SK-N-SH (cell line): ENCODE data around the gene HAPLN2. TPM values are rescaled to one million over a fixed set of nuclear protein-coding genes. Genes with fewer than 3 reads are reported as not detected.

Source experiments
- CTCF ChIA-PET: fragments of 300-600, 350-600 bp; formaldehyde crosslinking; extraction: SDS; loops from one replicate; lab custom pipeline; 2021; lab: Yijun Ruan, JAX
- POLR2A ChIA-PET: fragments of 350-600 bp; sonication (Branson Sonifier 250); formaldehyde crosslinking; extraction: SDS; loops from one replicate; lab custom pipeline; 2020; ENCODE audit warnings: antibody characterized with exemption, inconsistent platforms; lab: Yijun Ruan, JAX
- DNase-seq: peaks from one replicate; pipeline ENCODE4 v3.0.0; 2012
- H2AFZ ChIP-seq: fragments of 200-600 bp; sonication (generic); 2 replicates; pipeline ENCODE4 v1.8.1; 2016; ENCODE audit warnings: antibody characterized with exemption, mild to moderate bottlenecking, low read depth
- H3F3A ChIP-seq: fragments of 200-600 bp; sonication (generic); replicated peaks from 2 replicates; pipeline ENCODE3; 2016; ENCODE audit warnings: antibody characterized with exemption, mild to moderate bottlenecking; ENCODE audit not compliant: insufficient read depth
- H3K27ac ChIP-seq, 2 experiments: fragments of 200-500 bp in 1 of 2; fragments of 200-600 bp in 1 of 2; sonication (Bioruptor generic) in 1 of 2; sonication (generic), shearing (Covaris generic) in 1 of 2; 2 replicates each; pipeline versions ENCODE4 v1.5.1 to v1.6.1; 2014 to 2016; ENCODE audit warnings: low read depth in 2 of 2, inconsistent platforms in 1 of 2, low read length in 1 of 2, mild to moderate bottlenecking in 1 of 2, mixed read lengths in 1 of 2
- H3K27me3 ChIP-seq: fragments of 200-600 bp; sonication (generic), shearing (Covaris generic); 2 replicates; pipeline ENCODE4 v1.6.1; 2016; ENCODE audit warnings: mixed run types; ENCODE audit not compliant: insufficient read depth
- H3K36me3 ChIP-seq, 2 experiments: fragments of 200-500 bp in 1 of 2; fragments of 200-600 bp in 1 of 2; sonication (Bioruptor generic) in 1 of 2; sonication (generic) in 1 of 2; replicated peaks in 1 of 2; 2 replicates each; pipeline versions ENCODE3 to v1.5.1; 2014 to 2016; ENCODE audit warnings: low read length in 1 of 2, mild to moderate bottlenecking in 1 of 2; ENCODE audit not compliant: insufficient read depth in 2 of 2, control insufficient read depth in 1 of 2
- H3K4me1 ChIP-seq, 2 experiments: fragments of 200-500 bp in 1 of 2; fragments of 200-600 bp in 1 of 2; sonication (Bioruptor generic) in 1 of 2; sonication (generic), shearing (Covaris generic) in 1 of 2; 2 replicates each; pipeline versions ENCODE4 v1.5.1 to v1.6.1; 2014 to 2016; ENCODE audit warnings: low read depth in 1 of 2, low read length in 1 of 2, mixed run types in 1 of 2; ENCODE audit not compliant: insufficient read depth in 2 of 2, control insufficient read depth in 1 of 2
- H3K4me2 ChIP-seq: fragments of 200-600 bp; sonication (generic), shearing (Covaris generic); 2 replicates; pipeline ENCODE4 v1.6.1; 2017; ENCODE audit warnings: mixed run types
- H3K4me3 ChIP-seq, 2 experiments: fragments of 200-500 bp in 1 of 2; fragments of 200-600 bp in 1 of 2; sonication (Bioruptor generic) in 1 of 2; sonication (generic), shearing (Covaris generic) in 1 of 2; 2 replicates each; pipeline versions ENCODE4 v1.5.1 to v1.8.1; 2014 to 2016; ENCODE audit warnings: low read depth in 2 of 2, inconsistent platforms in 1 of 2, low read length in 1 of 2, mild to moderate bottlenecking in 1 of 2, mixed read lengths in 1 of 2, moderate library complexity in 1 of 2
- H3K79me2 ChIP-seq: fragments of 200-600 bp; sonication (generic); 2 replicates; pipeline ENCODE4 v1.8.1; 2017; ENCODE audit warnings: mild to moderate bottlenecking; ENCODE audit not compliant: insufficient read depth
- H3K9ac ChIP-seq: fragments of 200-600 bp; sonication (generic); 2 replicates; pipeline ENCODE4 v1.6.1; 2017; ENCODE audit warnings: mixed run types
- H3K9me2 ChIP-seq: fragments of 200-600 bp; sonication (generic); 2 replicates; pipeline ENCODE4 v1.6.1; 2017; ENCODE audit warnings: mixed run types
- H3K9me3 ChIP-seq: fragments of 200-600 bp; sonication (generic); 2 replicates; pipeline ENCODE4 v1.6.1; 2017; ENCODE audit warnings: mixed run types, mild to moderate bottlenecking, moderate library complexity
- H4K20me1 ChIP-seq: fragments of 200-600 bp; sonication (generic); 2 replicates; pipeline ENCODE4 v1.6.1; 2017; ENCODE audit warnings: mild to moderate bottlenecking, mixed run types; ENCODE audit not compliant: insufficient read depth
- ELF1 ChIP-seq: IDR thresholded peaks from 2 replicates; pipeline ENCODE4 v1.4.0; 2012
- FOXJ3 ChIP-seq: sonication (generic); formaldehyde crosslinking; IDR thresholded peaks from 2 replicates; pipeline ENCODE4 v1.5.1; 2020; ENCODE audit warnings: mild to moderate bottlenecking, missing genetic modification reagents
- GABPA ChIP-seq: IDR thresholded peaks from 2 replicates; pipeline ENCODE4 v1.4.0; 2012; ENCODE audit warnings: low read depth, mild to moderate bottlenecking
- GATA2 ChIP-seq: sonication (generic); formaldehyde crosslinking; IDR thresholded peaks from 2 replicates; pipeline ENCODE4 v1.5.0; 2020; ENCODE audit warnings: mild to moderate bottlenecking, missing genetic modification reagents
- JUND ChIP-seq: IDR thresholded peaks from 2 replicates; pipeline ENCODE4 v1.4.0; 2012
- MXI1 ChIP-seq: IDR thresholded peaks from 2 replicates; pipeline ENCODE4 v1.6.1; 2012; ENCODE audit warnings: mild to moderate bottlenecking, low read depth, low read length, improper control_type of control experiment
- NRF1 ChIP-seq: IDR thresholded peaks from 2 replicates; pipeline ENCODE4 v1.6.1; 2012; ENCODE audit warnings: low read depth, mild to moderate bottlenecking, low read length
- POLR2AphosphoS5 ChIP-seq: IDR thresholded peaks from 2 replicates; pipeline ENCODE4 v1.6.1; 2012; ENCODE audit warnings: low read depth, low read length
- RCOR1 ChIP-seq: fragments of 150-350 bp; IDR thresholded peaks from 2 replicates; pipeline ENCODE4 v1.6.1; 2017; ENCODE audit warnings: antibody characterized with exemption, low read length
- RFX5 ChIP-seq: IDR thresholded peaks from 2 replicates; pipeline ENCODE4 v1.6.1; 2012; ENCODE audit warnings: mild to moderate bottlenecking, improper control_type of control experiment, low read length
- RXRA ChIP-seq: IDR thresholded peaks from 2 replicates; pipeline ENCODE4 v1.4.0; 2012; ENCODE audit warnings: low read depth, mild to moderate bottlenecking, borderline replicate concordance
- SIN3A ChIP-seq: IDR thresholded peaks from 2 replicates; pipeline ENCODE4 v1.6.1; 2012; ENCODE audit warnings: low read depth, mild to moderate bottlenecking, low read length, moderate library complexity, borderline replicate concordance
- TAF1 ChIP-seq: IDR thresholded peaks from 2 replicates; pipeline ENCODE4 v1.6.1; 2012; ENCODE audit warnings: low read depth, mild to moderate bottlenecking, low read length, moderate library complexity, borderline replicate concordance
- WGBS: methylation state at CpG from one replicate; pipeline ENCODE4 v1.1.6; 2017; ENCODE audit warnings: low lambda C conversion rate; 5-methylcytosine and 5-hydroxymethylcytosine counted together
- polyA plus RNA-seq, 3 experiments: library from polyadenylated mRNA; depleted of rRNA; stranded (reverse); fragments of >200 nt; gene quantifications; 2 replicates each; pipeline ENCODE4 v1.2.3, GENCODE V29; 2012
- TF ChIP-seq, protein P1 (sequence below): IDR thresholded peaks from 2 replicates; pipeline ENCODE4 v1.4.0; 2012; ENCODE audit warnings: low read depth, borderline replicate concordance
- TF ChIP-seq, protein P2 (sequence below): IDR thresholded peaks from 2 replicates; pipeline ENCODE4; 2012
- TF ChIP-seq, protein P3 (sequence below): IDR thresholded peaks from 2 replicates; pipeline ENCODE4 v1.4.0; 2012; ENCODE audit warnings: low read depth, borderline replicate concordance
- TF ChIP-seq, protein P4 (sequence below): fragments of 150-350 bp; IDR thresholded peaks from 2 replicates; pipeline ENCODE4 v1.6.1; 2017; ENCODE audit warnings: antibody characterized with exemption, low read length, low read depth, borderline replicate concordance

HAPLN2 gene
- polyA plus RNA-seq, 1 of the 3 experiments (the other 2 are of a cell fraction), result 0.20 TPM

DNA sequence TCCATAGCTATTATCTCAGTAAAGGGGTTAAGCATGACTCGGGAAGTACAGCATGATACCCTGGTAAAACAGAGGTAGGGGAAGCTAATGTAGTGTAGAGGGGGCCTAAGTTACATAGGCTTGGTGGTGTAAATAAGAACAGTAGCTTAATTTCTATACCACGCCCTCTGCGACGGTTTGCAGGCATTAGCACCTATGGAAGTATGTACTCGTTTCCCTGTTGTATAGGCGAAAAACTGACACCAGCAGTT, 28.1 kb upstream of the HAPLN2 start:
- no peaks in the 10 kb centered on the region for H3K9me2 ChIP-seq
- peak overlapping the region; percentile 64 to 93 for H3K27ac ChIP-seq
- ChIA-PET POLR2A (interaction anchor here (0.7 to 2.8 kb wide), 5 partner anchors 9 to 17 kb away, joined by 3 to 15 read pairs (median 4); partner anchors contain the start of genes GPATCH4 and TTC24), CTCF (interaction anchor here (1.0 to 5.6 kb wide), 19 partner anchors 7 to 205 kb away, joined by 3 to 42 read pairs (median 4); partner anchors contain the start of genes HAPLN2 and TTC24)
- H3K9me3 ChIP-seq, result no peaks in the 10 kb centered on the region
- peak overlapping the region; percentile 83 to 86 for H3K4me3 ChIP-seq
- peaks cover 13% of the 10 kb centered on the region for H3F3A ChIP-seq
- H4K20me1 ChIP-seq, result no peaks in the 10 kb centered on the region
- WGBS, result 41% methylated on average over 6 of the region's 6 CpGs
- H3K9ac ChIP-seq, result peak overlapping the region; percentile 83
- DNase-seq, result no peak
- H3K27me3 ChIP-seq, result no peaks in the 10 kb centered on the region
- peaks cover 12% of the 10 kb centered on the region; the same call in 1 of the 2 replicates for H3K79me2 ChIP-seq
- peak overlapping the region; percentile 57 for H2AFZ ChIP-seq
- no peak for TF ChIP-seq RXRA
- no peak for TF ChIP-seq SIN3A
- no peak for TF ChIP-seq GATA2
- TF ChIP-seq RFX5, result no peak
- TF ChIP-seq, protein P1, sequence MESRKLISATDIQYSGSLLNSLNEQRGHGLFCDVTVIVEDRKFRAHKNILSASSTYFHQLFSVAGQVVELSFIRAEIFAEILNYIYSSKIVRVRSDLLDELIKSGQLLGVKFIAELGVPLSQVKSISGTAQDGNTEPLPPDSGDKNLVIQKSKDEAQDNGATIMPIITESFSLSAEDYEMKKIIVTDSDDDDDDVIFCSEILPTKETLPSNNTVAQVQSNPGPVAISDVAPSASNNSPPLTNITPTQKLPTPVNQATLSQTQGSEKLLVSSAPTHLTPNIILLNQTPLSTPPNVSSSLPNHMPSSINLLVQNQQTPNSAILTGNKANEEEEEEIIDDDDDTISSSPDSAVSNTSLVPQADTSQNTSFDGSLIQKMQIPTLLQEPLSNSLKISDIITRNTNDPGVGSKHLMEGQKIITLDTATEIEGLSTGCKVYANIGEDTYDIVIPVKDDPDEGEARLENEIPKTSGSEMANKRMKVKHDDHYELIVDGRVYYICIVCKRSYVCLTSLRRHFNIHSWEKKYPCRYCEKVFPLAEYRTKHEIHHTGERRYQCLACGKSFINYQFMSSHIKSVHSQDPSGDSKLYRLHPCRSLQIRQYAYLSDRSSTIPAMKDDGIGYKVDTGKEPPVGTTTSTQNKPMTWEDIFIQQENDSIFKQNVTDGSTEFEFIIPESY, result no peak
- no peak for TF ChIP-seq POLR2AphosphoS5
- peaks cover 18 to 35% of the 10 kb centered on the region in 2 experiments for H3K36me3 ChIP-seq
- peak overlapping the region; percentile 96 for H3K4me2 ChIP-seq
- peaks cover 0 to 16% of the 10 kb centered on the region in 2 experiments; a peak in 2 of 4 replicates for H3K4me1 ChIP-seq

DNA sequence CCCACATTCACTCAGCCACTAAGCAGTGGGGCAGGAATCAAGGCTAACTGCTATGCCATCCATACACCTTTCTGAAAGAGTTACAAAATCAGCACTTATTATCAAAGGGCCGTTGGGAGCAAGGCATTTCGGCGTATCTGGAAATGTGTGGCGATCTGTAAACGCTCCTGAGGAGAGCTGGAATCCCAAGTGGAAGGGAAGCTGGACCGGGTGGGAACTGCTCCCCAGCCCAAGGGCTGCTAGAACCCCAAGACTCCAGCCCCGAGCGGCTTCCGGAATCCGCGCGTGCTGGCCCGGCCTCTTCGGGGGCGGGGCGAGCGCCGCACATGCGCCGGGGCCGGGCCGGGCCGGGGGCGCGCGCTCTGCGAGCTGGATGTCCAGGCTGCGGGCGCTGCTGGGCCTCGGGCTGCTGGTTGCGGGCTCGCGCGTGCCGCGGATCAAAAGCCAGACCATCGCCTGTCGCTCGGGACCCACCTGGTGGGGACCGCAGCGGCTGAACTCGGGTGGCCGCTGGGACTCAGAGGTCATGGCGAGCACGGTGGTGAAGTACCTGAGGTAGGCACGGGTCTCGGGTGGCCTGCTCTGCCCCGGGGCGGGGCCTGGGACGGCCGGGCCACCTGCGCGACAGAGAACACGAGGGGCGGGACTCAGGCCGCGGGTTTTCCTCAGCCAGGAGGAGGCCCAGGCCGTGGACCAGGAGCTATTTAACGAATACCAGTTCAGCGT, 27.6 kb upstream of the HAPLN2 start, which contains the start of gene NAXE:
Gene NAXE (plus strand): TSS at position 345 of the 726 bp plus-strand sequence. CDS start 29 bp downstream, at position 374.
- H3K9me3 ChIP-seq, result no peaks in the 10 kb centered on the region
- ChIA-PET POLR2A (interaction anchor here (0.9 to 2.8 kb wide), 5 partner anchors 9 to 17 kb away, joined by 3 to 15 read pairs (median 9); partner anchors contain the start of genes GPATCH4 and TTC24), CTCF (interaction anchor here (0.8 to 5.6 kb wide), 21 partner anchors 8 to 206 kb away, joined by 3 to 42 read pairs (median 4); partner anchors contain the start of genes GPATCH4, HAPLN2 and TTC24)
- peak within 1 kb of the TSS; percentile 83 to 86 for H3K4me3 ChIP-seq
- 4% methylated on average over 10 of the region's 60 CpGs for WGBS
- H3F3A ChIP-seq, result peaks cover 13% of the 10 kb centered on the region
- H3K79me2 ChIP-seq, result peaks cover 12% of the 10 kb centered on the region; the same call in 1 of the 2 replicates
- no peaks in the 10 kb centered on the region for H4K20me1 ChIP-seq
- peak; percentile 95 for DNase-seq
- no peaks in the 10 kb centered on the region for H3K9me2 ChIP-seq
- H3K27ac ChIP-seq, result peak within 1 kb of the TSS; percentile 64 to 93
- peak; percentile 97 for TF ChIP-seq POLR2AphosphoS5
- peak; percentile 67; the same call in 1 of the 2 replicates for TF ChIP-seq MXI1
- peak; percentile 44; the same call in 1 of the 2 replicates for TF ChIP-seq FOXJ3
- no peak for TF ChIP-seq RFX5
- TF ChIP-seq, protein P2, sequence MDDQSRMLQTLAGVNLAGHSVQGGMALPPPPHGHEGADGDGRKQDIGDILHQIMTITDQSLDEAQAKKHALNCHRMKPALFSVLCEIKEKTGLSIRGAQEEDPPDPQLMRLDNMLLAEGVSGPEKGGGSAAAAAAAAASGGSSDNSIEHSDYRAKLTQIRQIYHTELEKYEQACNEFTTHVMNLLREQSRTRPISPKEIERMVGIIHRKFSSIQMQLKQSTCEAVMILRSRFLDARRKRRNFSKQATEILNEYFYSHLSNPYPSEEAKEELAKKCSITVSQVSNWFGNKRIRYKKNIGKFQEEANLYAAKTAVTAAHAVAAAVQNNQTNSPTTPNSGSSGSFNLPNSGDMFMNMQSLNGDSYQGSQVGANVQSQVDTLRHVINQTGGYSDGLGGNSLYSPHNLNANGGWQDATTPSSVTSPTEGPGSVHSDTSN, result no peak
- TF ChIP-seq, protein P3, sequence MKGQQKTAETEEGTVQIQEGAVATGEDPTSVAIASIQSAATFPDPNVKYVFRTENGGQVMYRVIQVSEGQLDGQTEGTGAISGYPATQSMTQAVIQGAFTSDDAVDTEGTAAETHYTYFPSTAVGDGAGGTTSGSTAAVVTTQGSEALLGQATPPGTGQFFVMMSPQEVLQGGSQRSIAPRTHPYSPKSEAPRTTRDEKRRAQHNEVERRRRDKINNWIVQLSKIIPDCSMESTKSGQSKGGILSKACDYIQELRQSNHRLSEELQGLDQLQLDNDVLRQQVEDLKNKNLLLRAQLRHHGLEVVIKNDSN, result no peak
- peak; percentile 55; the same call in 1 of the 2 replicates for TF ChIP-seq GABPA
- no peak for TF ChIP-seq JUND
- no peak for TF ChIP-seq RCOR1
- TF ChIP-seq NRF1, result peak; percentile 81
- TF ChIP-seq ELF1, result peak; percentile 76
- TF ChIP-seq, protein P4, sequence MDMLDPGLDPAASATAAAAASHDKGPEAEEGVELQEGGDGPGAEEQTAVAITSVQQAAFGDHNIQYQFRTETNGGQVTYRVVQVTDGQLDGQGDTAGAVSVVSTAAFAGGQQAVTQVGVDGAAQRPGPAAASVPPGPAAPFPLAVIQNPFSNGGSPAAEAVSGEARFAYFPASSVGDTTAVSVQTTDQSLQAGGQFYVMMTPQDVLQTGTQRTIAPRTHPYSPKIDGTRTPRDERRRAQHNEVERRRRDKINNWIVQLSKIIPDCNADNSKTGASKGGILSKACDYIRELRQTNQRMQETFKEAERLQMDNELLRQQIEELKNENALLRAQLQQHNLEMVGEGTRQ, result no peak
- TF ChIP-seq TAF1, result peak; percentile 71
- peak within 1 kb of the TSS; percentile 83 for H3K9ac ChIP-seq
- H2AFZ ChIP-seq, result peak within 1 kb of the TSS; percentile 73
- peaks cover 21 to 40% of the 10 kb centered on the region in 2 experiments for H3K36me3 ChIP-seq
- H3K4me2 ChIP-seq, result peak within 1 kb of the TSS; percentile 96
- no peaks in the 10 kb centered on the region for H3K27me3 ChIP-seq
- H3K4me1 ChIP-seq, result peaks cover 0 to 16% of the 10 kb centered on the region in 2 experiments; a peak in 2 of 4 replicates
